Liver (tissue), 3 donors: Measurements from ENCODE around the gene RGS4.

ENCODE experiments used
- CTCF ChIP-seq: fragments of 150-350 bp; IDR thresholded peaks from 2 replicates; pipeline ENCODE4 v1.5.1; 2017; ENCODE audit warnings: improper control_type of control experiment, low read depth, low read length; ENCODE audit not compliant: missing input control
- EGR1 ChIP-seq, 2 donors: IDR thresholded peaks; 2 replicates each; pipeline ENCODE4 v1.6.1; 2016 to 2018; ENCODE audit warnings: antibody characterized with exemption in 2 of 2, low read depth in 2 of 2
- FOXA1 ChIP-seq: IDR thresholded peaks from 2 replicates; pipeline ENCODE4 v1.6.1; 2016; ENCODE audit warnings: antibody characterized with exemption
- GABPA ChIP-seq, 2 donors: IDR thresholded peaks in 1 of 2; conservative IDR thresholded peaks in 1 of 2; 2 replicates each; pipeline ENCODE4 v1.6.1; 2016; ENCODE audit warnings: antibody characterized with exemption in 2 of 2, mild to moderate bottlenecking in 1 of 2, moderate library complexity in 1 of 2
- JUND ChIP-seq, 2 donors: IDR thresholded peaks; 2 replicates each; pipeline ENCODE4 v1.6.1; 2016; ENCODE audit warnings: antibody characterized with exemption in 2 of 2
- MAX ChIP-seq: IDR thresholded peaks from 2 replicates; pipeline ENCODE4 v1.6.1; 2016; ENCODE audit warnings: antibody characterized with exemption
- NR2F2 ChIP-seq: IDR thresholded peaks from 2 replicates; pipeline ENCODE4 v1.6.1; 2016; ENCODE audit warnings: antibody characterized with exemption
- RAD21 ChIP-seq, 2 donors: IDR thresholded peaks; 2 replicates each; pipeline ENCODE4 v1.6.1; 2016; ENCODE audit warnings: antibody characterized with exemption in 2 of 2, mild to moderate bottlenecking in 2 of 2
- RXRA ChIP-seq, 2 donors: IDR thresholded peaks; 2 replicates each; pipeline ENCODE4 v1.6.1; 2017 to 2018; ENCODE audit warnings: antibody characterized with exemption in 2 of 2, mild to moderate bottlenecking in 1 of 2
- SP1 ChIP-seq: IDR thresholded peaks from 2 replicates; pipeline ENCODE4 v1.6.1; 2018; ENCODE audit warnings: antibody characterized with exemption, mild to moderate bottlenecking
- TAF1 ChIP-seq: conservative IDR thresholded peaks from 2 replicates; pipeline ENCODE4 v1.6.1; 2016; ENCODE audit warnings: antibody characterized with exemption, mild to moderate bottlenecking
- YY1 ChIP-seq: IDR thresholded peaks from 2 replicates; pipeline ENCODE4 v1.6.1; 2016; ENCODE audit warnings: antibody characterized with exemption, mild to moderate bottlenecking
- TF ChIP-seq, protein P1 (sequence below): IDR thresholded peaks from 2 replicates; pipeline ENCODE4 v1.6.1; 2016; ENCODE audit warnings: antibody characterized with exemption, mild to moderate bottlenecking
- TF ChIP-seq, protein P2 (sequence below): IDR thresholded peaks from 2 replicates; pipeline ENCODE4 v1.6.1; 2016; ENCODE audit warnings: antibody characterized with exemption
- donor health status: healthy.
- donor health status: healthy.

DNA sequence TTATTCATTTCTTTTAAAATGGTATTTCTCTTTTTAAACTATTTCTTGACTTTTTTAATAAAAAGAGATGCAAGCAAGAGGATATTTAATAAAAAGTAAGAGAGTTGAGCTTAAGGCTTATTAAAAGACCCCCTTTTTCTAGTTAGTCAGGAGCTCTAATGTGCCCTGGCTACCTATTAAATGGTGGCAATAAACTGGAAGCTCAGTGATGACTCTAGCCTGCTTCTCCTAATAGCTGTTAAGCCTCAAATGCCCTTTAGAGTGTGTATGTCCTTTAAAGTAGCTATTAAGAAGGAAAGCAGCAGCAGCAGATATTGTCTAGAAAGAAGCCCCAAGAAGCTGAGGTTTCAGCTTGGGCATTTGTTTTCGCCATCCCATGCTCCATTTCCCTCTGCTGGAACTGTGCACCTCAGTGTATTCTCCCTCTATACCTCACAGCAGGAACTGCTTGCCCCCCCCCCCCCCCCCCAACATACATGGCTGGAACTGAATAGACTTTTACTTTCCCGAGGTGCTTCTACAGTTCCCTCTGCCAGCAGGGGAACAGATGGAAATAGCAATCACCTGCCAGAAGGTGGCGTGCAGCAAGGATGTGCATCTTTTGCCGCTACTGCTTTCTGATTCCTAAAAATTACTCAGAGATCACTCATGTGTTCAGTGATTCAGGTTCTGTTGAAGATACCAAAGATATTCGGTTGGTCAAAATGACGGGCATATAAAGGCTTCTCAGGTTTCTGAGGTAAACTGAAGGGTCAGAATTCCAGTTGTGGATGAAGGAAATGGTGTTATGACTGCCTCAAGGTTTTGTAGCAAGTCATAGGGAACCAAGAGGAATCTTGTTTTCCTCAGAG, 2.5 kb downstream of the RGS4 start:
- TF ChIP-seq SP1, result no peak
- peak; percentile 69 for TF ChIP-seq CTCF
- no peak for TF ChIP-seq MAX
- peak; percentile 74 to 82 for TF ChIP-seq RAD21 (IDR thresholded peaks at IDR 0.05)
- TF ChIP-seq YY1, result no peak
- no peak for TF ChIP-seq JUND (IDR thresholded peaks at IDR 0.05)
- no peak for TF ChIP-seq TAF1
- TF ChIP-seq EGR1 (IDR thresholded peaks at IDR 0.05; ENCODE audit: low read depth in 2 of 2), result no peak
- TF ChIP-seq GABPA (IDR thresholded peaks at IDR 0.05 in 1 of 2, conservative IDR thresholded peaks at IDR 0.05 in 1 of 2), result no peak
- TF ChIP-seq, protein P1, sequence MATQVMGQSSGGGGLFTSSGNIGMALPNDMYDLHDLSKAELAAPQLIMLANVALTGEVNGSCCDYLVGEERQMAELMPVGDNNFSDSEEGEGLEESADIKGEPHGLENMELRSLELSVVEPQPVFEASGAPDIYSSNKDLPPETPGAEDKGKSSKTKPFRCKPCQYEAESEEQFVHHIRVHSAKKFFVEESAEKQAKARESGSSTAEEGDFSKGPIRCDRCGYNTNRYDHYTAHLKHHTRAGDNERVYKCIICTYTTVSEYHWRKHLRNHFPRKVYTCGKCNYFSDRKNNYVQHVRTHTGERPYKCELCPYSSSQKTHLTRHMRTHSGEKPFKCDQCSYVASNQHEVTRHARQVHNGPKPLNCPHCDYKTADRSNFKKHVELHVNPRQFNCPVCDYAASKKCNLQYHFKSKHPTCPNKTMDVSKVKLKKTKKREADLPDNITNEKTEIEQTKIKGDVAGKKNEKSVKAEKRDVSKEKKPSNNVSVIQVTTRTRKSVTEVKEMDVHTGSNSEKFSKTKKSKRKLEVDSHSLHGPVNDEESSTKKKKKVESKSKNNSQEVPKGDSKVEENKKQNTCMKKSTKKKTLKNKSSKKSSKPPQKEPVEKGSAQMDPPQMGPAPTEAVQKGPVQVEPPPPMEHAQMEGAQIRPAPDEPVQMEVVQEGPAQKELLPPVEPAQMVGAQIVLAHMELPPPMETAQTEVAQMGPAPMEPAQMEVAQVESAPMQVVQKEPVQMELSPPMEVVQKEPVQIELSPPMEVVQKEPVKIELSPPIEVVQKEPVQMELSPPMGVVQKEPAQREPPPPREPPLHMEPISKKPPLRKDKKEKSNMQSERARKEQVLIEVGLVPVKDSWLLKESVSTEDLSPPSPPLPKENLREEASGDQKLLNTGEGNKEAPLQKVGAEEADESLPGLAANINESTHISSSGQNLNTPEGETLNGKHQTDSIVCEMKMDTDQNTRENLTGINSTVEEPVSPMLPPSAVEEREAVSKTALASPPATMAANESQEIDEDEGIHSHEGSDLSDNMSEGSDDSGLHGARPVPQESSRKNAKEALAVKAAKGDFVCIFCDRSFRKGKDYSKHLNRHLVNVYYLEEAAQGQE, result no peak
- TF ChIP-seq, protein P2, sequence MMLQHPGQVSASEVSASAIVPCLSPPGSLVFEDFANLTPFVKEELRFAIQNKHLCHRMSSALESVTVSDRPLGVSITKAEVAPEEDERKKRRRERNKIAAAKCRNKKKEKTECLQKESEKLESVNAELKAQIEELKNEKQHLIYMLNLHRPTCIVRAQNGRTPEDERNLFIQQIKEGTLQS, result no peak
- TF ChIP-seq NR2F2, result no peak
- no peak for TF ChIP-seq FOXA1
- no peak for TF ChIP-seq RXRA (IDR thresholded peaks at IDR 0.05)
